Smooth muscle cell (in vitro differentiated cells): ENCODE results near the gene FAM168B. TPM values are rescaled to one million over a fixed set of nuclear protein-coding genes. Genes with fewer than 3 reads are reported as not detected.

Experiments
- DNase-seq: peaks from one replicate; lab custom pipeline; 2025; ENCODE audit not compliant: unreplicated experiment; lab: John Stamatoyannopoulos, UW
- H2AFZ ChIP-seq: fragments of 200-600 bp; sonication (generic); 2 replicates; pipeline ENCODE4 v1.6.0; 2016; ENCODE audit warnings: antibody characterized with exemption, low read depth, mild to moderate bottlenecking
- H3F3A ChIP-seq: fragments of 200-600 bp; sonication (generic); 2 replicates; pipeline ENCODE4 v1.6.0; 2017; ENCODE audit warnings: antibody characterized with exemption, low read depth
- H3K27ac ChIP-seq: fragments of 200-600 bp; sonication (generic); 2 replicates; pipeline ENCODE4 v1.5.1; 2016; ENCODE audit warnings: low read depth, mild to moderate bottlenecking
- H3K27me3 ChIP-seq: fragments of 200-600 bp; sonication (generic); 2 replicates; pipeline ENCODE4 v1.6.1; 2016; ENCODE audit warnings: low read depth, mild to moderate bottlenecking
- H3K36me3 ChIP-seq: fragments of 200-600 bp; sonication (generic); 2 replicates; pipeline ENCODE4 v1.5.1; 2016; ENCODE audit warnings: low read depth
- H3K4me1 ChIP-seq: fragments of 200-600 bp; sonication (generic); 2 replicates; pipeline ENCODE4 v1.5.1; 2016; ENCODE audit warnings: low read depth
- H3K4me2 ChIP-seq: fragments of 200-600 bp; sonication (generic); 2 replicates; pipeline ENCODE4 v1.6.0; 2016; ENCODE audit warnings: mild to moderate bottlenecking
- H3K4me3 ChIP-seq: fragments of 200-600 bp; sonication (generic); 2 replicates; pipeline ENCODE4 v1.5.1; 2016; ENCODE audit warnings: mild to moderate bottlenecking
- H3K79me2 ChIP-seq: fragments of 200-600 bp; sonication (generic); 2 replicates; pipeline ENCODE4 v1.6.0; 2016; ENCODE audit warnings: low read depth, mild to moderate bottlenecking
- H3K9ac ChIP-seq: fragments of 200-600 bp; sonication (generic); 2 replicates; pipeline ENCODE4 v1.6.0; 2016; ENCODE audit warnings: low read depth
- H3K9me3 ChIP-seq: fragments of 200-600 bp; sonication (generic); replicated peaks from 2 replicates; pipeline ENCODE4 v1.5.1; 2016; ENCODE audit warnings: low read depth
- H4K20me1 ChIP-seq: fragments of 200-600 bp; sonication (generic); 2 replicates; pipeline ENCODE4 v1.6.0; 2016; ENCODE audit warnings: low read depth
- CTCF ChIP-seq: fragments of 200-600 bp; sonication (generic); IDR thresholded peaks from 2 replicates; pipeline ENCODE4 v1.5.1; 2017; ENCODE audit warnings: borderline replicate concordance, mild to moderate bottlenecking, antibody characterized with exemption; ENCODE audit not compliant: insufficient read depth, poor library complexity, severe bottlenecking
- WGBS: methylation state at CpG from one replicate; pipeline ENCODE4 v1.1.7; 2016; ENCODE audit warnings: low lambda C conversion rate; 5-methylcytosine and 5-hydroxymethylcytosine counted together
- polyA plus RNA-seq: library from polyadenylated mRNA; unstranded; fragments of >200 nt; fragmentation: Nextera tagmentation; extraction: Ambion mirVana; gene quantifications from 2 replicates; pipeline ENCODE4 v1.2.1, GENCODE V29; 2016
- total RNA-seq: library from RNA; depleted of rRNA; stranded (reverse); fragments of >200 nt; gene quantifications from 2 replicates; pipeline ENCODE4 v1.2.3, GENCODE V29; 2014

The FAM168B gene
- total RNA-seq (113 and 117 TPM in 2 replicates), polyA plus RNA-seq (46.6 and 54.1 TPM in 2 replicates)

GRCh38 chr2:131093006-131093695, at the start of gene FAM168B:
Gene FAM168B (minus strand): TSS chr2:131093460. CDS start chr2:131082646, 10,814 bp downstream.
- H3K27ac ChIP-seq: peak within 1 kb of the TSS; percentile 84
- peaks cover 5% of the 10 kb centered on the region for H3F3A ChIP-seq
- peak; percentile 72 for DNase-seq
- H3K9me3 ChIP-seq: no peaks in the 10 kb centered on the region
- H4K20me1 ChIP-seq: peaks cover 43% of the 10 kb centered on the region
- H3K4me2 ChIP-seq: peak within 1 kb of the TSS; percentile 96
- H3K4me3 ChIP-seq: peak within 1 kb of the TSS; percentile 98
- H3K9ac ChIP-seq: peak within 1 kb of the TSS; percentile 80
- H2AFZ ChIP-seq: peak within 1 kb of the TSS; percentile 98
- peaks cover 2% of the 10 kb centered on the region for H3K36me3 ChIP-seq
- H3K79me2 ChIP-seq: peaks cover 47% of the 10 kb centered on the region
- no peak for TF ChIP-seq CTCF
- no peaks in the 10 kb centered on the region for H3K27me3 ChIP-seq
- WGBS: under 1% methylated on average over 101 of the region's 107 CpGs
- H3K4me1 ChIP-seq: no peaks in the 10 kb centered on the region

- no peak overlapping the region for H2AFZ ChIP-seq
- H3K36me3 ChIP-seq: no peaks in the 10 kb centered on the region
- no peaks in the 10 kb centered on the region for H3K27me3 ChIP-seq
- TF ChIP-seq CTCF: no peak
- no peaks in the 10 kb centered on the region for H3K4me1 ChIP-seq
- H3K27ac ChIP-seq: no peak overlapping the region
- peaks cover 11% of the 10 kb centered on the region for H3K79me2 ChIP-seq
- H3F3A ChIP-seq: no peaks in the 10 kb centered on the region
- H3K4me3 ChIP-seq: no peak overlapping the region
- H3K9me3 ChIP-seq: no peaks in the 10 kb centered on the region
- DNase-seq: no peak
- no peak overlapping the region for H3K4me2 ChIP-seq
- WGBS: 100% methylated on average over 5 of the region's 5 CpGs
- peaks cover 65% of the 10 kb centered on the region for H4K20me1 ChIP-seq
- no peak overlapping the region for H3K9ac ChIP-seq
Measured at GRCh38 chr2:131142849-131143248, 49.6 kb upstream of the FAM168B start.

- H3F3A ChIP-seq: no peaks in the 10 kb centered on the region
- no peaks in the 10 kb centered on the region for H3K36me3 ChIP-seq
- H3K9me3 ChIP-seq: no peaks in the 10 kb centered on the region
- H3K27me3 ChIP-seq: no peaks in the 10 kb centered on the region
- H3K27ac ChIP-seq: no peak overlapping the region
- peaks cover 65% of the 10 kb centered on the region for H4K20me1 ChIP-seq
- no peak overlapping the region for H3K4me3 ChIP-seq
- 89% methylated on average over 2 of the region's 2 CpGs for WGBS
- H2AFZ ChIP-seq: no peak overlapping the region
- DNase-seq: no peak
- H3K4me2 ChIP-seq: no peak overlapping the region
- no peak overlapping the region for H3K9ac ChIP-seq
- no peak for TF ChIP-seq CTCF
- H3K4me1 ChIP-seq: no peaks in the 10 kb centered on the region
- peaks cover 28% of the 10 kb centered on the region for H3K79me2 ChIP-seq
Measured at GRCh38 chr2:131140581-131140980, 47.3 kb upstream of the FAM168B start.

GRCh38 chr2:131132729-131133128, 39.5 kb upstream of the FAM168B start:
- WGBS: 93% methylated on average over 8 of the region's 8 CpGs
- H2AFZ ChIP-seq: no peak overlapping the region
- no peak for DNase-seq
- H3K79me2 ChIP-seq: peaks cover 17% of the 10 kb centered on the region
- H3K4me1 ChIP-seq: no peaks in the 10 kb centered on the region
- H3K9me3 ChIP-seq: no peaks in the 10 kb centered on the region
- no peak overlapping the region for H3K4me3 ChIP-seq
- H3K4me2 ChIP-seq: no peak overlapping the region
- no peaks in the 10 kb centered on the region for H3K27me3 ChIP-seq
- no peak overlapping the region for H3K9ac ChIP-seq
- peaks cover 7% of the 10 kb centered on the region for H4K20me1 ChIP-seq
- TF ChIP-seq CTCF: no peak
- H3K27ac ChIP-seq: no peak overlapping the region
- H3F3A ChIP-seq: no peaks in the 10 kb centered on the region
- H3K36me3 ChIP-seq: peaks cover 16% of the 10 kb centered on the region
